Gastrocnemius medialis (tissue), 4 donors: Measurements from ENCODE around the gene FAM135A.

Experiments used
- POLR2A ChIP-seq, 2 donors: fragments of 450-650 bp; IDR thresholded peaks; one replicate each; pipeline ENCODE4 v1.6.1; 2017; ENCODE audit warnings: antibody characterized with exemption in 2 of 2, mild to moderate bottlenecking in 2 of 2, moderate library complexity in 2 of 2
- TF ChIP-seq, protein P1 (sequence below), 5 experiments: fragments of 450-650 bp in 3 of 5; fragments of 200-600 bp in 2 of 5; sonication (generic) in 2 of 5; IDR thresholded peaks in 4 of 5; conservative IDR thresholded peaks in 1 of 5; 1 replicate in 4 of 5; 2 replicates in 1 of 5; pipeline ENCODE4 v1.5.1; 2016 to 2019; ENCODE audit warnings: antibody characterized with exemption in 5 of 5, mild to moderate bottlenecking in 3 of 5, moderate library complexity in 3 of 5

DNA sequence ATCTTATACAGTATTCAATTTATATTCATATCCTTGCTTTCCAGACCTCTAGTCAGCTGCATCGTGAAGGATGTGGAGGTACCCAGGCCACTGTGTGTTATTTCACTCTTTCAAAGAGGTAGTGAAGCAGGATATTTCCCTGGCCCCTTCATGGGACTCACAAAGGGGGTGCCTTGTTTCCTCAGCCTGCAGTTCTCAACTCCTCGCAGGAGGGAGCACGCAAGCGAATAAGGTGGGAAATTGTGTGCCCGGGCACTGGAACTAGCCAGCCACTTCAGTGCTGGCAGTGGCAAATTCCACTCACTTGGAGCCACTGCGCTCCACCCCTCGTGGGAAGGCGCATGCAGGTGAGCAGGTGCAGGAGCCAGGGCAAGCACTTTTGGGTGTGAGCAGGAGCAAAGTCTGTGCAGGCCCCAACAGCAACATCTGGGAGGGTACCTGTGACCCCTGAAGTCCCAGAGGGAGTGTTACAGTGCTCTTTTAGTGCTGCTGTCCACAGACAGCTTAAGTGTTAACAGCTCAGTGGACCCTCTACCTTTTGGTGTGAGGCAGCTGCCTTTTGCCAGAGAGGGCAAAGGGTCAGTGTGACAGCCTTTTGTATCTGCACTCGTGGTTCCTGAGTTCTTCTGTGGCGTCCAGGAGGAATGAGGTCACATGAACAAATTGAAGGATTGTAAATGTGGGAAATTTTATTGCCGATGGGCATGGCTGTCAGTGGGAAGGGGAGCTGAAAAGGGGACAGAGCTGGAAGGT, 49.4 kb upstream of the FAM135A start:
- TF ChIP-seq, protein P1, sequence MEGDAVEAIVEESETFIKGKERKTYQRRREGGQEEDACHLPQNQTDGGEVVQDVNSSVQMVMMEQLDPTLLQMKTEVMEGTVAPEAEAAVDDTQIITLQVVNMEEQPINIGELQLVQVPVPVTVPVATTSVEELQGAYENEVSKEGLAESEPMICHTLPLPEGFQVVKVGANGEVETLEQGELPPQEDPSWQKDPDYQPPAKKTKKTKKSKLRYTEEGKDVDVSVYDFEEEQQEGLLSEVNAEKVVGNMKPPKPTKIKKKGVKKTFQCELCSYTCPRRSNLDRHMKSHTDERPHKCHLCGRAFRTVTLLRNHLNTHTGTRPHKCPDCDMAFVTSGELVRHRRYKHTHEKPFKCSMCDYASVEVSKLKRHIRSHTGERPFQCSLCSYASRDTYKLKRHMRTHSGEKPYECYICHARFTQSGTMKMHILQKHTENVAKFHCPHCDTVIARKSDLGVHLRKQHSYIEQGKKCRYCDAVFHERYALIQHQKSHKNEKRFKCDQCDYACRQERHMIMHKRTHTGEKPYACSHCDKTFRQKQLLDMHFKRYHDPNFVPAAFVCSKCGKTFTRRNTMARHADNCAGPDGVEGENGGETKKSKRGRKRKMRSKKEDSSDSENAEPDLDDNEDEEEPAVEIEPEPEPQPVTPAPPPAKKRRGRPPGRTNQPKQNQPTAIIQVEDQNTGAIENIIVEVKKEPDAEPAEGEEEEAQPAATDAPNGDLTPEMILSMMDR (IDR thresholded peaks at IDR 0.05 in 4 of 5, conservative IDR thresholded peaks at IDR 0.05 in 1 of 5), result no peak
- TF ChIP-seq POLR2A (IDR thresholded peaks at IDR 0.05), result no peak
